K562 (cell line): ENCODE data around the gene LMAN2. TPM values are rescaled to one million over a fixed set of nuclear protein-coding genes. Genes with fewer than 3 reads are reported as not detected.

Source experiments
- CHD1 ChIP-seq: fragments of 200-600 bp; sonication (generic); IDR thresholded peaks from one replicate; pipeline ENCODE4 v1.6.1; 2012; ENCODE audit warnings: mild to moderate bottlenecking, moderate library complexity, low read length, inconsistent platforms
- DMBX1 ChIP-seq: fragments of 250-450 bp; sonication (Bioruptor Pico); IDR thresholded peaks from 2 replicates; pipeline ENCODE4 v1.8.0; 2022; ENCODE audit warnings: inconsistent platforms, mild to moderate bottlenecking, moderate library complexity, borderline replicate concordance
- KDM1A ChIP-seq, 2 experiments: fragments of 450-650 bp; IDR thresholded peaks; 2 replicates each; pipeline ENCODE4 v1.6.1; 2016; ENCODE audit warnings: mild to moderate bottlenecking in 2 of 2
- NFATC3 ChIP-seq: fragments of 450-650 bp; IDR thresholded peaks from 2 replicates; pipeline ENCODE4 v1.6.1; 2017; ENCODE audit warnings: mild to moderate bottlenecking
- PCBP1 ChIP-seq: fragments of 200-400 bp; formaldehyde crosslinking; IDR thresholded peaks from 2 replicates; pipeline ENCODE4 v1.6.1; 2018; ENCODE audit warnings: mild to moderate bottlenecking, low read depth, low read length; ENCODE audit not compliant: poor library complexity, severe bottlenecking
- PTRF ChIP-seq: fragments of 450-650 bp; IDR thresholded peaks from 2 replicates; pipeline ENCODE4 v1.6.1; 2016; ENCODE audit warnings: mild to moderate bottlenecking, missing genetic modification characterization, missing compliant biosample characterization
- ZFP36 ChIP-seq: fragments of 150-350 bp; IDR thresholded peaks from 2 replicates; pipeline ENCODE4 v1.6.1; 2018; ENCODE audit warnings: low read length, low read depth; ENCODE audit not compliant: partially characterized antibody
- ZKSCAN3 ChIP-seq: fragments of 250-450 bp; sonication (Bioruptor Pico); IDR thresholded peaks from 2 replicates; pipeline ENCODE4 v1.4.0; 2020
- ZNF384 ChIP-seq: IDR thresholded peaks from 2 replicates; pipeline ENCODE4 v1.6.1; 2012; ENCODE audit warnings: low read depth, low read length, improper control_type of control experiment
- ZNF589 ChIP-seq: fragments of 200-800 bp; sonication (Bioruptor generic); IDR thresholded peaks from 2 replicates; pipeline ENCODE4 v1.6.1; 2016; ENCODE audit warnings: low read depth, missing genetic modification characterization, missing compliant biosample characterization
- ZNF695 ChIP-seq: fragments of 450-650 bp; formaldehyde crosslinking; IDR thresholded peaks from 2 replicates; pipeline ENCODE4 v1.4.0; 2020; ENCODE audit warnings: mild to moderate bottlenecking, moderate library complexity
- polyA plus RNA-seq, 8 experiments: library from polyadenylated mRNA; depleted of rRNA in 4 of 8; stranded (reverse) in 5 of 8; unstranded in 3 of 8; fragments of >200 nt; fragmentation: Nextera tagmentation in 2 of 8; fragmentation: Illumina TruSeq in 1 of 8; extraction: Ambion mirVana in 2 of 8; extraction: Trizol in 1 of 8; gene quantifications; 2 replicates each; pipeline versions ENCODE4 v1.2.1 to v1.2.3, GENCODE V29; 2011 to 2014; ENCODE audit warnings: inconsistent platforms in 1 of 8, missing spikeins in 1 of 8
- total RNA-seq, 7 experiments: library from RNA; depleted of rRNA in 6 of 7; stranded (reverse); fragments of >200 nt in 6 of 7; fragmentation: Illumina TruSeq in 2 of 7; extraction: Trizol in 2 of 7; gene quantifications; 2 replicates each; pipeline versions ENCODE4 v1.2.1 to v1.2.3, GENCODE V29; 2011 to 2021; ENCODE audit warnings: low replicate concordance in 1 of 7
- TF ChIP-seq, protein P1 (sequence below): fragments of 450-650 bp; formaldehyde crosslinking; IDR thresholded peaks from 2 replicates; pipeline ENCODE4 v1.4.0; 2020; ENCODE audit warnings: mild to moderate bottlenecking
- TF ChIP-seq, protein P2 (sequence below): fragments of 250-450 bp; sonication (Bioruptor Pico); IDR thresholded peaks from 2 replicates; pipeline ENCODE4 v1.4.0; 2020; ENCODE audit warnings: mild to moderate bottlenecking, moderate library complexity
- TF ChIP-seq, protein P3 (sequence below): sonication (generic); formaldehyde crosslinking; IDR thresholded peaks from 2 replicates; pipeline ENCODE4 v1.8.1; 2023; ENCODE audit warnings: mild to moderate bottlenecking, missing genetic modification reagents
- TF ChIP-seq, protein P4 (sequence below), 2 experiments: IDR thresholded peaks in 1 of 2; conservative IDR thresholded peaks in 1 of 2; 2 replicates each; pipeline ENCODE4 v1.6.1; 2016; ENCODE audit warnings: low read depth in 2 of 2, mild to moderate bottlenecking in 1 of 2, missing compliant biosample characterization in 1 of 2, missing genetic modification characterization in 1 of 2, moderate library complexity in 1 of 2

LMAN2 gene
- total and polyA plus RNA-seq, 9 of the 15 experiments (the other 6 are each of a cell fraction or from before 2014, with no cell fraction given) = 2.7 to 254 (median 136) TPM

DNA sequence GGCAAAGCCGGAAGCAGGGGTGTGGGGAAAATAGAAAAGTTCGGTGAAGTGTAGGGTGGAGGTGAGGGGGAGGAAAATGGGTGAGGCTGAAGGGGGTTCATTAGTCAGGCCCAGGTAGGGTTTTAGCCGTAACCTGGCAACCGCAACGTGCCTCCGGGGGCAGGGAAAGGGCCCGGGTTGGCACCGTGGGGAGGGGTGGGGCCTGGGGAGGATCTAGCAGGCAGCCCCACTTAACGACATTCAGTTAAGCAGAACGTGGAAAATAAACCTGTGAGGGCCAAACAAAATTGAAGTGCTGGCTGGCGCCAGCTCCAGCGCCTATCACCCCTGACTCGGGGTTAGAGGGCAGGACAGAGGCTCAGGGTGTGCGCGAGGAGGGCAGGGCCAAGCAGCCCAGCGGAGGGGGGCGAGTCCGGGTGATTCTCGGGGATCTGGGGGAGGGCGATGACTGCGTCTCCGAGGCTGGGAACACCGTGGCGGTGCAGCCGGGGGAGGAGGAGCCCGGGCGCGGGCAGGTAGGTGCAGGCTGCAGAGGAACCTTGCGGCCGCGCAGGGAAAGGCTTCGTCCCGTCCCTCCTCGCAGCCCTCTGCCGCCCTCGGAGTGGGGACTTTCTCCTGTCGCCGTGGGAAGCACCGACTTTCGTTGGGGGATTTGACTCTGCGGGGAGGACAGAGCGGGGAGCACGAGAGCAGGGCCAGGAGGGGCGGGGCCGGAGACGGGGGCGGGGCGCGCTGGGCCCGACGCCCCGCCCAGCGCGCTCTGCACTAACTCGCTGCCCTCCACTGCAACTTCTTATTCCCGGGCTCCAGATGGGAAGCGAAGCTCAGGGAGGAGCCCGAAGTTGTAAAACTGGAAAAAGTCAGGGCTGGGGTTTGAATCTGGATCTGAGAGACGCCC, 11.4 kb upstream of the LMAN2 start (continued):
- TF ChIP-seq ZNF384 = no peak
- TF ChIP-seq NFATC3 = no peak
- TF ChIP-seq CHD1 = no peak
- no peak for TF ChIP-seq PTRF (tag)
- TF ChIP-seq, protein P1, sequence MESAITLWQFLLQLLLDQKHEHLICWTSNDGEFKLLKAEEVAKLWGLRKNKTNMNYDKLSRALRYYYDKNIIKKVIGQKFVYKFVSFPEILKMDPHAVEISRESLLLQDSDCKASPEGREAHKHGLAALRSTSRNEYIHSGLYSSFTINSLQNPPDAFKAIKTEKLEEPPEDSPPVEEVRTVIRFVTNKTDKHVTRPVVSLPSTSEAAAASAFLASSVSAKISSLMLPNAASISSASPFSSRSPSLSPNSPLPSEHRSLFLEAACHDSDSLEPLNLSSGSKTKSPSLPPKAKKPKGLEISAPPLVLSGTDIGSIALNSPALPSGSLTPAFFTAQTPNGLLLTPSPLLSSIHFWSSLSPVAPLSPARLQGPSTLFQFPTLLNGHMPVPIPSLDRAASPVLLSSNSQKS = no peak
- TF ChIP-seq ZNF695 = no peak
- TF ChIP-seq, protein P2, sequence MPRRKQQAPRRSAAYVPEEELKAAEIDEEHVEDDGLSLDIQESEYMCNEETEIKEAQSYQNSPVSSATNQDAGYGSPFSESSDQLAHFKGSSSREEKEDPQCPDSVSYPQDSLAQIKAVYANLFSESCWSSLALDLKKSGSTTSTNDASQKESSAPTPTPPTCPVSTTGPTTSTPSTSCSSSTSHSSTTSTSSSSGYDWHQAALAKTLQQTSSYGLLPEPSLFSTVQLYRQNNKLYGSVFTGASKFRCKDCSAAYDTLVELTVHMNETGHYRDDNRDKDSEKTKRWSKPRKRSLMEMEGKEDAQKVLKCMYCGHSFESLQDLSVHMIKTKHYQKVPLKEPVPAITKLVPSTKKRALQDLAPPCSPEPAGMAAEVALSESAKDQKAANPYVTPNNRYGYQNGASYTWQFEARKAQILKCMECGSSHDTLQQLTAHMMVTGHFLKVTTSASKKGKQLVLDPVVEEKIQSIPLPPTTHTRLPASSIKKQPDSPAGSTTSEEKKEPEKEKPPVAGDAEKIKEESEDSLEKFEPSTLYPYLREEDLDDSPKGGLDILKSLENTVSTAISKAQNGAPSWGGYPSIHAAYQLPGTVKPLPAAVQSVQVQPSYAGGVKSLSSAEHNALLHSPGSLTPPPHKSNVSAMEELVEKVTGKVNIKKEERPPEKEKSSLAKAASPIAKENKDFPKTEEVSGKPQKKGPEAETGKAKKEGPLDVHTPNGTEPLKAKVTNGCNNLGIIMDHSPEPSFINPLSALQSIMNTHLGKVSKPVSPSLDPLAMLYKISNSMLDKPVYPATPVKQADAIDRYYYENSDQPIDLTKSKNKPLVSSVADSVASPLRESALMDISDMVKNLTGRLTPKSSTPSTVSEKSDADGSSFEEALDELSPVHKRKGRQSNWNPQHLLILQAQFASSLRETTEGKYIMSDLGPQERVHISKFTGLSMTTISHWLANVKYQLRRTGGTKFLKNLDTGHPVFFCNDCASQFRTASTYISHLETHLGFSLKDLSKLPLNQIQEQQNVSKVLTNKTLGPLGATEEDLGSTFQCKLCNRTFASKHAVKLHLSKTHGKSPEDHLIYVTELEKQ (CRISPR knock-in tag) = no peak
- TF ChIP-seq, protein P3, sequence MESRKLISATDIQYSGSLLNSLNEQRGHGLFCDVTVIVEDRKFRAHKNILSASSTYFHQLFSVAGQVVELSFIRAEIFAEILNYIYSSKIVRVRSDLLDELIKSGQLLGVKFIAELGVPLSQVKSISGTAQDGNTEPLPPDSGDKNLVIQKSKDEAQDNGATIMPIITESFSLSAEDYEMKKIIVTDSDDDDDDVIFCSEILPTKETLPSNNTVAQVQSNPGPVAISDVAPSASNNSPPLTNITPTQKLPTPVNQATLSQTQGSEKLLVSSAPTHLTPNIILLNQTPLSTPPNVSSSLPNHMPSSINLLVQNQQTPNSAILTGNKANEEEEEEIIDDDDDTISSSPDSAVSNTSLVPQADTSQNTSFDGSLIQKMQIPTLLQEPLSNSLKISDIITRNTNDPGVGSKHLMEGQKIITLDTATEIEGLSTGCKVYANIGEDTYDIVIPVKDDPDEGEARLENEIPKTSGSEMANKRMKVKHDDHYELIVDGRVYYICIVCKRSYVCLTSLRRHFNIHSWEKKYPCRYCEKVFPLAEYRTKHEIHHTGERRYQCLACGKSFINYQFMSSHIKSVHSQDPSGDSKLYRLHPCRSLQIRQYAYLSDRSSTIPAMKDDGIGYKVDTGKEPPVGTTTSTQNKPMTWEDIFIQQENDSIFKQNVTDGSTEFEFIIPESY (CRISPR knock-in tag) = no peak
- no peak for TF ChIP-seq DMBX1
- TF ChIP-seq ZKSCAN3 (CRISPR knock-in tag) = no peak
- TF ChIP-seq, protein P4, sequence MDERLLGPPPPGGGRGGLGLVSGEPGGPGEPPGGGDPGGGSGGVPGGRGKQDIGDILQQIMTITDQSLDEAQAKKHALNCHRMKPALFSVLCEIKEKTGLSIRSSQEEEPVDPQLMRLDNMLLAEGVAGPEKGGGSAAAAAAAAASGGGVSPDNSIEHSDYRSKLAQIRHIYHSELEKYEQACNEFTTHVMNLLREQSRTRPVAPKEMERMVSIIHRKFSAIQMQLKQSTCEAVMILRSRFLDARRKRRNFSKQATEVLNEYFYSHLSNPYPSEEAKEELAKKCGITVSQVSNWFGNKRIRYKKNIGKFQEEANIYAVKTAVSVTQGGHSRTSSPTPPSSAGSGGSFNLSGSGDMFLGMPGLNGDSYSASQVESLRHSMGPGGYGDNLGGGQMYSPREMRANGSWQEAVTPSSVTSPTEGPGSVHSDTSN (CRISPR knock-in tag; IDR thresholded peaks at IDR 0.05; ENCODE audit: low read depth) = no peak
- TF ChIP-seq, protein P4 (tag; conservative IDR thresholded peaks at IDR 0.05; ENCODE audit: low read depth) = no peak
- peak in 1 of 2 experiments; percentile 6; a peak in 1 of 4 replicates for TF ChIP-seq KDM1A (IDR thresholded peaks at IDR 0.05)
- TF ChIP-seq ZNF589 (CRISPR knock-in tag) = no peak
- no peak for TF ChIP-seq ZFP36
- no peak for TF ChIP-seq PCBP1
